GM12878 (cell line): ENCODE data around the gene NTRK3. TPM values are rescaled to one million over a fixed set of nuclear protein-coding genes. Genes with fewer than 3 reads are reported as not detected.

Experiments used
- ATAC-seq: fragments of 200-7000 bp; cut with Tn5 transposase; 3 replicates; pipeline ENCODE4 v1.9.1; 2020; ENCODE audit warnings: mild to moderate bottlenecking, moderate library complexity
- BruUV-seq: library from RNA; stranded (reverse); fragments of 400-500 nt; replicated peaks from 2 replicates; lab custom pipeline; 2021; lab: Mats Ljungman, UMichigan
- CTCF ChIA-PET: fragments of 300-600 bp; sonication (Branson Sonifier 250); formaldehyde crosslinking; extraction: SDS; loops from one replicate; lab custom pipeline; 2021; ENCODE audit warnings: inconsistent platforms; lab: Yijun Ruan, JAX
- POLR2A ChIA-PET: fragments of 350-600 bp; formaldehyde crosslinking; extraction: SDS; loops from one replicate; lab custom pipeline; 2021; ENCODE audit warnings: inconsistent platforms; lab: Charles Lee
- RAD21 ChIA-PET: fragments of 300-600 bp; sonication (Branson Sonifier 250); formaldehyde crosslinking; loops from one replicate; lab custom pipeline; 2023; ENCODE audit warnings: antibody characterized with exemption; ENCODE audit not compliant: unreplicated experiment; lab: Charles Lee
- SMC1A ChIA-PET: fragments of 300-600 bp; sonication (Branson Sonifier 250); formaldehyde crosslinking; loops from one replicate; lab custom pipeline; 2023; ENCODE audit not compliant: unreplicated experiment, uncharacterized antibody; lab: Charles Lee
- DNase-seq: peaks from one replicate; pipeline ENCODE4 v3.0.0-alpha.2; 2011; ENCODE audit warnings: low read depth, low spot score
- FAIRE-seq: peaks from 3 replicates; lab custom pipeline; 2011; peaks lifted over from hg19 to GRCh38; lab: Jason Lieb, UNC
- H2AFZ ChIP-seq: 2 replicates; pipeline ENCODE4 v1.6.0; 2011; ENCODE audit warnings: low read depth, low read length, control low read depth; ENCODE audit not compliant: control insufficient read depth
- H3K27ac ChIP-seq: 2 replicates; pipeline ENCODE4 v1.5.1; 2011; ENCODE audit warnings: control low read depth; ENCODE audit not compliant: control insufficient read depth, insufficient read depth
- H3K27me3 ChIP-seq, 2 experiments: replicated peaks in 1 of 2; 2 replicates each; pipeline versions ENCODE4 v1.6.0 to v1.6.1; 2011; ENCODE audit warnings: low read length in 1 of 2; ENCODE audit not compliant: control insufficient read depth in 2 of 2, insufficient read depth in 2 of 2
- H3K36me3 ChIP-seq, 2 experiments: 2 replicates each; pipeline ENCODE4 v1.5.1; 2011; ENCODE audit warnings: low read length in 1 of 2; ENCODE audit not compliant: control insufficient read depth in 2 of 2, insufficient read depth in 2 of 2
- H3K4me1 ChIP-seq: 2 replicates; pipeline ENCODE4 v1.6.1; 2011; ENCODE audit warnings: mild to moderate bottlenecking, low read length, moderate library complexity, mixed read lengths; ENCODE audit not compliant: control insufficient read depth, insufficient read depth
- H3K4me2 ChIP-seq: 2 replicates; pipeline ENCODE4 v1.6.0; 2011; ENCODE audit warnings: control low read depth; ENCODE audit not compliant: control insufficient read depth, insufficient read depth
- H3K4me3 ChIP-seq: fragments of 200-600 bp; sonication (generic); 2 replicates; pipeline ENCODE4 v1.5.1; 2016
- H3K79me2 ChIP-seq: 2 replicates; pipeline ENCODE4 v1.6.0; 2011; ENCODE audit warnings: low read length; ENCODE audit not compliant: control insufficient read depth, insufficient read depth
- H3K9ac ChIP-seq: 2 replicates; pipeline ENCODE4 v1.8.0; 2011; ENCODE audit warnings: low read length, control low read depth, mixed read lengths; ENCODE audit not compliant: control insufficient read depth, insufficient read depth
- H3K9me3 ChIP-seq: replicated peaks from 3 replicates; pipeline ENCODE4 v1.5.1; 2011; ENCODE audit warnings: mild to moderate bottlenecking, low read length; ENCODE audit not compliant: control insufficient read depth, insufficient read depth
- H4K20me1 ChIP-seq: 2 replicates; pipeline ENCODE4 v1.6.0; 2011; ENCODE audit not compliant: control insufficient read depth, insufficient read depth
- CBX3 ChIP-seq: fragments of 200-600 bp; sonication (generic); IDR thresholded peaks from 2 replicates; pipeline ENCODE4 v1.6.1; 2016; ENCODE audit warnings: low read depth, borderline replicate concordance
- CHD1 ChIP-seq: IDR thresholded peaks from 2 replicates; pipeline ENCODE4 v1.6.1; 2012; ENCODE audit warnings: low read depth, low read length, improper control_type of control experiment
- CHD4 ChIP-seq: fragments of 200-600 bp; sonication (generic); IDR thresholded peaks from 2 replicates; pipeline ENCODE4 v1.6.1; 2016; ENCODE audit warnings: mild to moderate bottlenecking
- NFXL1 ChIP-seq: fragments of 450-650 bp; IDR thresholded peaks from 2 replicates; pipeline ENCODE4 v1.6.1; 2017; ENCODE audit warnings: antibody characterized with exemption, mild to moderate bottlenecking, borderline replicate concordance
- NR2C2 ChIP-seq: IDR thresholded peaks from 2 replicates; pipeline ENCODE4 v1.6.1; 2011; ENCODE audit warnings: borderline replicate concordance, low read depth; ENCODE audit not compliant: control insufficient read depth, insufficient read length
- PAX8 ChIP-seq: fragments of 450-650 bp; IDR thresholded peaks from 2 replicates; pipeline ENCODE4 v1.6.1; 2017; ENCODE audit warnings: mild to moderate bottlenecking, moderate library complexity
- RELA ChIP-seq: fragments of 450-650 bp; IDR thresholded peaks from 2 replicates; pipeline ENCODE4 v1.8.0; 2014; ENCODE audit warnings: borderline replicate concordance; ENCODE audit not compliant: partially characterized antibody
- WGBS: methylation state at CpG from one replicate; pipeline ENCODE4 v1.1.6; 2016; ENCODE audit warnings: low lambda C conversion rate; ENCODE audit not compliant: insufficient replicate concordance, insufficient coverage; ENCODE audit errors: missing lambda C conversion rate; 5-methylcytosine and 5-hydroxymethylcytosine counted together
- in situ Hi-C: fragments of 300-500 bp; cut with MboI; formaldehyde crosslinking; loops from 9 replicates; pipeline ENCODE4 v1.14.3; 2018; ENCODE audit warnings: mixed read lengths
- intact Hi-C: fragments of 100-400 bp; cut with micrococcal nuclease; formaldehyde crosslinking; loops from one replicate; pipeline ENCODE4 v1.14.2; 2022; ENCODE audit not compliant: unreplicated experiment
- polyA plus RNA-seq, 11 experiments: library from polyadenylated mRNA; depleted of rRNA in 4 of 11; unstranded in 6 of 11; stranded (reverse) in 5 of 11; fragments of >200 nt; fragmentation: Nextera tagmentation in 4 of 11; fragmentation: Illumina TruSeq in 1 of 11; extraction: Ambion mirVana in 4 of 11; extraction: Trizol in 1 of 11; gene quantifications; 1 replicate in 1 of 11; 2 replicates in 10 of 11; pipeline versions ENCODE4 v1.2.1 to v1.2.3, GENCODE V29; 2011 to 2016; ENCODE audit warnings: inconsistent platforms in 2 of 11, missing spikeins in 2 of 11, low read depth in 1 of 11
- total RNA-seq, 4 experiments: library from RNA; depleted of rRNA in 3 of 4; stranded (reverse); fragments of >200 nt in 3 of 4; fragmentation: Illumina TruSeq in 1 of 4; extraction: Trizol in 1 of 4; gene quantifications; 2 replicates each; pipeline versions ENCODE4 v1.2.1 to v1.2.3, GENCODE V29; 2013 to 2021
- TF ChIP-seq, protein P1 (sequence below): fragments of 450-650 bp; IDR thresholded peaks from 2 replicates; pipeline ENCODE4 v1.6.1; 2014; ENCODE audit warnings: mild to moderate bottlenecking

The NTRK3 gene
- total and polyA plus RNA-seq, 10 of the 15 experiments (the other 5 are each of a cell fraction or from before 2014, with no cell fraction given), result not detected

DNA sequence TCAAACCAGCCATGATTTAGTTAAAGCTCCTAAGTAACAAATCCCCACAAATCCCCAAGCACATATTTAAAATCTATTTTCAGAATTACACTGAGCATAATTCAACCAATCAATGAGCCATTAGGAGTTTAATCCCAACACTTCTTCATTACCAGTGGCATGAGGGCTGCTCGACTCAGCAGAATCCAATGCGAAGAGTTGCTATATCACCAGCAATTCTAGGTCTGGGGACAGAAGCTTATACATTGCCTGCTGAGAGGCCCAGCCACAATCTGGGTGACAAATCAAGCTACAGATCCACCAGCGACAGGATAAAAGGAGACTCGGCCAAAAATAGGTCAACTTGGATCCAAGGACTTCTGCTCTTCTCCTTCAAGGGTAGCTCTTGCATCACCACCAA, 238.8 kb downstream of the NTRK3 start (continued):
- TF ChIP-seq CHD1 (no peak), NFXL1 (no peak), CBX3 (no peak), NR2C2 (no peak), PAX8 (no peak)

DNA sequence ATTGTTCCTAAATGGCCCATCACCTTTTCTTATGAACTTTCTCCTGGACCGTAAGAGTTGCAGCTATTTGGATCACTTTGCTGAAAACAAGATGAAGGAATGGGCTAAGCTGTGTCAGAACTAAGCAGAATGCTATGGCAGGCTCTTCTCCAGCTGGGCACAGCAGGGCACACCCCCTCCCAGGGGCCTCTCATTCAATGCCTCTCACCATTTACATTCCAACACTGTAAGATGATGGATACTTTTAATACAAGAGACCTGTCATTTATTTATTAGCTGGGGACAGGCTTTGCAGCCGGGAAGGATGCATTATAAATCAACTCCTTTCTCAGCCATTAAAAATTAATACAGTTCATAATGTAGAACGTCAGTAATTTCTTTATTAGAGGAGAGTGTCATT, 240.1 kb downstream of the NTRK3 start:
- Histone ChIP-seq H3K4me2 (no peak overlapping the region), H3K27ac (no peak overlapping the region), H3K4me1 (no peaks in the 10 kb centered on the region), H3K79me2 (no peaks in the 10 kb centered on the region), H3K4me3 (no peak overlapping the region), H4K20me1 (no peaks in the 10 kb centered on the region), H3K36me3 (no peaks in the 10 kb centered on the region), H3K9me3 (no peaks in the 10 kb centered on the region), H3K27me3 (no peaks in the 10 kb centered on the region; a peak in 1 of 4 replicates), H3K9ac (no peak overlapping the region), H2AFZ (no peak overlapping the region)
- intact Hi-C loops (no loop called here), in situ Hi-C loops (no loop called here)
- FAIRE-seq (no peak), ATAC-seq (no peak), DNase-seq (no peak)
- TF ChIP-seq, protein P1, sequence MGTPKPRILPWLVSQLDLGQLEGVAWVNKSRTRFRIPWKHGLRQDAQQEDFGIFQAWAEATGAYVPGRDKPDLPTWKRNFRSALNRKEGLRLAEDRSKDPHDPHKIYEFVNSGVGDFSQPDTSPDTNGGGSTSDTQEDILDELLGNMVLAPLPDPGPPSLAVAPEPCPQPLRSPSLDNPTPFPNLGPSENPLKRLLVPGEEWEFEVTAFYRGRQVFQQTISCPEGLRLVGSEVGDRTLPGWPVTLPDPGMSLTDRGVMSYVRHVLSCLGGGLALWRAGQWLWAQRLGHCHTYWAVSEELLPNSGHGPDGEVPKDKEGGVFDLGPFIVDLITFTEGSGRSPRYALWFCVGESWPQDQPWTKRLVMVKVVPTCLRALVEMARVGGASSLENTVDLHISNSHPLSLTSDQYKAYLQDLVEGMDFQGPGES, result no peak
- TF ChIP-seq RELA (no peak), CHD4 (no peak)
- RAD21 ChIA-PET, result no interaction called here
- 13% methylated on average over 3 of the region's 3 CpGs for whole genome bisulfite sequencing
- SMC1A ChIA-PET, result no interaction called here
- BruUV-seq, result no TSS peak
- CTCF ChIA-PET, result no interaction called here
- POLR2A ChIA-PET, result interaction anchor here (0.6 kb wide), 1 partner anchor 47 kb away, joined by 5 read pairs; no protein-coding TSS in a partner anchor
